ENCODE results near the gene EGLN1. TPM values are rescaled to one million over a fixed set of nuclear protein-coding genes. Genes with fewer than 3 reads are reported as not detected.

EGLN1 gene
- total RNA-seq, 1 donor from 2014 or later: 34.4 TPM

- no peak overlapping the region for H3K27ac Mint-ChIP-seq
- no peak overlapping the region for H3K4me3 Mint-ChIP-seq
- H3K9me3 Mint-ChIP-seq: peaks cover 3% of the 10 kb centered on the region
- peaks cover 24% of the 10 kb centered on the region for H3K4me1 Mint-ChIP-seq
- no peaks in the 10 kb centered on the region for H3K27me3 Mint-ChIP-seq (ENCODE audit: low read depth)
- peaks cover 16% of the 10 kb centered on the region for H3K36me3 Mint-ChIP-seq
- no peak for DNase-seq (ENCODE audit: low spot score in 2 of 2, unreplicated experiment in 2 of 2)
- TF ChIP-seq, protein P1, sequence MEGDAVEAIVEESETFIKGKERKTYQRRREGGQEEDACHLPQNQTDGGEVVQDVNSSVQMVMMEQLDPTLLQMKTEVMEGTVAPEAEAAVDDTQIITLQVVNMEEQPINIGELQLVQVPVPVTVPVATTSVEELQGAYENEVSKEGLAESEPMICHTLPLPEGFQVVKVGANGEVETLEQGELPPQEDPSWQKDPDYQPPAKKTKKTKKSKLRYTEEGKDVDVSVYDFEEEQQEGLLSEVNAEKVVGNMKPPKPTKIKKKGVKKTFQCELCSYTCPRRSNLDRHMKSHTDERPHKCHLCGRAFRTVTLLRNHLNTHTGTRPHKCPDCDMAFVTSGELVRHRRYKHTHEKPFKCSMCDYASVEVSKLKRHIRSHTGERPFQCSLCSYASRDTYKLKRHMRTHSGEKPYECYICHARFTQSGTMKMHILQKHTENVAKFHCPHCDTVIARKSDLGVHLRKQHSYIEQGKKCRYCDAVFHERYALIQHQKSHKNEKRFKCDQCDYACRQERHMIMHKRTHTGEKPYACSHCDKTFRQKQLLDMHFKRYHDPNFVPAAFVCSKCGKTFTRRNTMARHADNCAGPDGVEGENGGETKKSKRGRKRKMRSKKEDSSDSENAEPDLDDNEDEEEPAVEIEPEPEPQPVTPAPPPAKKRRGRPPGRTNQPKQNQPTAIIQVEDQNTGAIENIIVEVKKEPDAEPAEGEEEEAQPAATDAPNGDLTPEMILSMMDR (IDR thresholded peaks at IDR 0.05; ENCODE audit: unreplicated experiment): no peak
These were observed 11.0 kb downstream of the EGLN1 start for GRCh38 chr1:231411036-231411531.

DNA sequence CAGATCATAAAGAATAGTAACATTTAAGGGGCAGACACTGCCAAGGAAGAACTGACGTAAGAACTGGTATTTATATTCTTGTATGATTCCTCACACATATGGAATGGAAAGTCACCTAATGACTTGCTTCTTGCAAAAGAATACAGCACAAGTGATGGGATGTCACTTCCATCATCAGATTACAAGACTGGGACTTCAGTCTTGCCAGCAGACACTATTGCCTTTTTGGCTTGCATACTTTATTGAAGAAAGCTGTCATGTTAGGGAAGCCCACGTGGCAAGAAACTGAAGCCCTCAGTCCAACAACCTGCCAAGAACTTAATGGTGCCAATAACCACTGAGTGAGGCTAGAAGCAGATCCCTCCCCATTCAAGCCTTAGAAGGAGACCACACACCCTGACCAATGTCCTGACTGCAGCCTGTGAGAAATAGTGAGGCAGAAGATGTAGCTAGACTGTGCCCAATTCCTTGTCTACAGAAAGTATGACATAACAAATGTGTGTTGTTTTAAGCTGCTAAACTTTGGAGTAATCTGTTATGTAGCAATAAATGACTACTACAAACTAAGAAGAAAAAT lies 12.0 kb downstream of the EGLN1 start:
- H3K9me3 Mint-ChIP-seq: peaks cover 3% of the 10 kb centered on the region
- no peak for DNase-seq (ENCODE audit: low spot score in 2 of 2, unreplicated experiment in 2 of 2)
- peaks cover 24% of the 10 kb centered on the region for H3K4me1 Mint-ChIP-seq
- H3K27me3 Mint-ChIP-seq (ENCODE audit: low read depth): no peaks in the 10 kb centered on the region
- H3K4me3 Mint-ChIP-seq: no peak overlapping the region
- TF ChIP-seq, protein P1 (IDR thresholded peaks at IDR 0.05; ENCODE audit: unreplicated experiment): no peak
- no peak overlapping the region for H3K27ac Mint-ChIP-seq
- peaks cover 19% of the 10 kb centered on the region for H3K36me3 Mint-ChIP-seq

GRCh38 chr1:231408528-231409094 lies 13.5 kb downstream of the EGLN1 start:
- Mint-ChIP-seq H3K27ac (no peak overlapping the region), H3K36me3 (peaks cover 12% of the 10 kb centered on the region), H3K4me3 (no peak overlapping the region), H3K27me3 (ENCODE audit: low read depth) (no peaks in the 10 kb centered on the region), H3K4me1 (peaks cover 15% of the 10 kb centered on the region), H3K9me3 (peaks cover 3% of the 10 kb centered on the region)
- TF ChIP-seq, protein P1 (IDR thresholded peaks at IDR 0.05; ENCODE audit: unreplicated experiment): no peak
- DNase-seq (ENCODE audit: low spot score in 2 of 2, unreplicated experiment in 2 of 2): no peak

DNA sequence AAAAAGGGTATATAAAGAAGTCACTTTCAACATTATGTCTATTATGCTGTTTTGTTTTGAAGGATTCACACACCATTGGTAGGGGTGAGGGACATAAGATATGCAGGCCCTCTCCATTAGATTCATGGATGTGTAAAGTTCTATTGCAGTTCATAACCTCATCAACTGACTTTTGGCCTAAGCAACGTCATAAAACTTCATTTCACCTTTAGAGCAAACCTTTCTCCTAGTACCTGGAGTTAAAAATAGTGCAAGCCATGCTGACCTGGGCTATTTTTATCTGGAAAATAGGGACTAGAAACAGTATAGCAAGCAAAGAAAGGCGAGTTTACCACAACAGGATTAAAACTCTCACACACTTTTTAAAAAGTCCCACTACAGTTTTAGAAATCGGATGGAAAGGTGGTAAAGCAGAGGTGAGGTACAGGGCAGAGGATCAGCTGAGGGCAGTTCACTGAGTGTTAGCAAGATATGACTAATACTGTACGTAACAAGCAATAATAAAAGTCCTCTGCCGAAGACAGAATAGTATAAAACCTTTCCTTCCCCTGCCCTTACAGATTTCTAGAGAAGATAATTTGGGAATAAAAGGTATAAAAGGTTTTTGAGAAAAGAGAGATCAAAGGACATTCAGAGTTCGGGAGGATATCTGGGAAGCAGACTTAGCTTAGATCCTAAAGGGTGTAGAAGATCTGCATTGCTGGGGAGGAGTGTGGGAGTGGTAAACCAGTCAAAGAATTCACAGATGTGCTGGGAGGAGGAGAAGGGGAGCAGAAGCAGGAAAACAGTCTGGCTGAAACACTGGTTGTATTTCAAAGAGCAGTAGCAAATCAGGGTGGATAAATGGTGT lies 14.3 kb downstream of the EGLN1 start:
- H3K27me3 Mint-ChIP-seq (ENCODE audit: low read depth): no peaks in the 10 kb centered on the region
- TF ChIP-seq, protein P1 (IDR thresholded peaks at IDR 0.05; ENCODE audit: unreplicated experiment): no peak
- no peak for DNase-seq (ENCODE audit: low spot score in 2 of 2, unreplicated experiment in 2 of 2)
- peaks cover 7% of the 10 kb centered on the region for H3K36me3 Mint-ChIP-seq
- no peak overlapping the region for H3K27ac Mint-ChIP-seq
- no peaks in the 10 kb centered on the region for H3K9me3 Mint-ChIP-seq
- peaks cover 12% of the 10 kb centered on the region for H3K4me1 Mint-ChIP-seq
- no peak overlapping the region for H3K4me3 Mint-ChIP-seq

DNA sequence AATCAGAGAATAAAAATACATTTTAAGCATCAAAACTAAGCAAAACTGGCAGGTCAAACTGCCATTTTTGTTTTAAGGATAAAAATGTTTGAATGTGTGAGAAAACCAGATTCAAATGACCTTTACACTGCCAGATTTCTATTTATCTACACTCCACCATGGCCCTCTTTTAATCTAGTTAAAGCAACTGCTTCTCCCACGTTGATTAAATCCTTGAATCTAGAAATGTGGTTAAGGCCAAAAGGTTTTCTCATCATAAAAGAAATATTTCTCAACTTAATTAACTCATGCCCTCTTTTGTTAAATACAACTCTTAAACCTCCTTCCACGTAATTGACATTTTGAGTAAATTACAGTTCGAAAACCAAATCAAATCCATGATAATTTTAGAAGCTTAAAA lies 15.0 kb downstream of the EGLN1 start:
- DNase-seq (ENCODE audit: low spot score in 2 of 2, unreplicated experiment in 2 of 2): no peak
- H3K9me3 Mint-ChIP-seq: no peaks in the 10 kb centered on the region
- no peak overlapping the region for H3K27ac Mint-ChIP-seq
- peaks cover 2% of the 10 kb centered on the region for H3K36me3 Mint-ChIP-seq
- no peak overlapping the region for H3K4me3 Mint-ChIP-seq
- no peaks in the 10 kb centered on the region for H3K27me3 Mint-ChIP-seq (ENCODE audit: low read depth)
- H3K4me1 Mint-ChIP-seq: peaks cover 14% of the 10 kb centered on the region
- TF ChIP-seq, protein P1 (IDR thresholded peaks at IDR 0.05; ENCODE audit: unreplicated experiment): no peak
